ENCODE results near the gene MT3. TPM values are rescaled to one million over a fixed set of nuclear protein-coding genes. Genes with fewer than 3 reads are reported as not detected.

The MT3 gene
- total RNA-seq, 4 donors from 2014 or later, result not detected

DNA sequence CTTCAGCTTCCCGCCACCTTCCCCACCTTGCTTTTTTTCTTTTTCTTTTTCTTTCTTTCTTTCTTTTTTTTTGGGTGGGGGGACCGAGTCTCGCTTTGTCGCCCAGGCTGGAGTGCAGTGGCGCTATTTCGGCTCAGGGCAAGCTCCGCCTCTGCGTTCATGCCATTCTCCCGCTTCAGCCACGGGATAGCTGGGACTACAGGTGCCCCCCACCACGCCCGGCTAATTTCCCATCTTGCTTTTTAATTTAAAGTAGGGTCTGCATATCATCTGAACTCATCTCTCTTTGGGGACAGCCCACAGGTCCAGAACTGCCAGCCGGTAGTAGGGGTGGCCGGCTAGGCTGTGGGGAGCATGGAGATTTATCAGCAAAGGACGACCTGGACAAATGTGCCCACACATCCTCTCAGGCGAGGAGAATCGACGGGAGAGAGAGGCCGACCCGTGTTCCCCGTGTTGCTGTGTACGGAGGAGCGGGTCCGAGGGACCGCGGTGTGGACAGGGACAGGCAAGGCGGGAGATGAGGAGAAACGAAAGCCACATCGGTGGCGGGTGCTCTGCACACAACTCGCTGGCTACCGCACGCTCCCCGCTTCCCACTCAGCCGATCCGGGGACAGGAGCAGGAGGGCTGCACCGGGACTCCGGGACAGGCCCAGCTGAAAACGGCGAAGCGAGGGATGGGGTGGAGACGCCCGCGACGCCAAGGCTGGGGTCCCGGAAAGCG lies 45.5 kb downstream of the MT3 start:
- intact Hi-C loops (cut with DNase I), result no loop called here
- 19 to 40% methylated on average over 16 to 32 of the region's 47 CpGs for WGBS, 2 donors

DNA sequence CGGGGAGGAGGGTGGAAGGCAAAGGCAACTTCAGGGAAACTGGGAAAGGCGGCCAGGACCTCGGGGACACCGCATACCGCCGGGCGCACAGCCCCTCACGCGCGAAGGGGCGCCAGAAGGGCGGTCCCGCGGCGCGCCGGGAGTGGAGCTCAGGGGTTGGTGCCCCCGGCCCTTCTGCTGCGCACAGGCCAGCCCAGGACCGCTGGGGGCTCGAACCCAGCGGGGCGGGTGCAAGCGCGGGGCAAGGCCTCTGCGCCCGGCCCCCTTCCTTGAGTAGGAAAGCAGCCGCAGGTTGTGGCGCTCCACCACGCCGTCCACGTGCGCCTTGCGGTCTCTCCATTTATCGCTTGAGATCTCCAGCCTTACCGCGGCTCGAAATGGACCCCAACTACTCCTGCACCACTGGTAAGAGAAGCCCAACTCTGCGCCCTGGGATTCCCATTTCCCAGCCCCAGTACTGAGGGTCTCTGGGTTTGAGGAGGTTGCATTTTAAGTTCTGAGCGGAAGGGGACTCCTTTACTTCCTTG lies 46.2 kb downstream of the MT3 start:
- Histone ChIP-seq H3K4me3 (peak overlapping the region in 2 of 4 donors; percentile 34 to 51), H3K9me3 (no peaks in the 10 kb centered on the region), H3K27me3 (peaks cover 3 to 93% (median 9%) of the 10 kb centered on the region in 4 donors), H3K4me1 (peaks cover 16 to 64% (median 29%) of the 10 kb centered on the region in 3 donors), H3K27ac (no peak overlapping the region), H3K36me3 (no peaks in the 10 kb centered on the region)
- 23 to 40% methylated on average over 7 to 12 of the region's 40 CpGs for WGBS, 2 donors
- intact Hi-C loops (cut with DNase I), result no loop called here
- TF ChIP-seq, protein P1, sequence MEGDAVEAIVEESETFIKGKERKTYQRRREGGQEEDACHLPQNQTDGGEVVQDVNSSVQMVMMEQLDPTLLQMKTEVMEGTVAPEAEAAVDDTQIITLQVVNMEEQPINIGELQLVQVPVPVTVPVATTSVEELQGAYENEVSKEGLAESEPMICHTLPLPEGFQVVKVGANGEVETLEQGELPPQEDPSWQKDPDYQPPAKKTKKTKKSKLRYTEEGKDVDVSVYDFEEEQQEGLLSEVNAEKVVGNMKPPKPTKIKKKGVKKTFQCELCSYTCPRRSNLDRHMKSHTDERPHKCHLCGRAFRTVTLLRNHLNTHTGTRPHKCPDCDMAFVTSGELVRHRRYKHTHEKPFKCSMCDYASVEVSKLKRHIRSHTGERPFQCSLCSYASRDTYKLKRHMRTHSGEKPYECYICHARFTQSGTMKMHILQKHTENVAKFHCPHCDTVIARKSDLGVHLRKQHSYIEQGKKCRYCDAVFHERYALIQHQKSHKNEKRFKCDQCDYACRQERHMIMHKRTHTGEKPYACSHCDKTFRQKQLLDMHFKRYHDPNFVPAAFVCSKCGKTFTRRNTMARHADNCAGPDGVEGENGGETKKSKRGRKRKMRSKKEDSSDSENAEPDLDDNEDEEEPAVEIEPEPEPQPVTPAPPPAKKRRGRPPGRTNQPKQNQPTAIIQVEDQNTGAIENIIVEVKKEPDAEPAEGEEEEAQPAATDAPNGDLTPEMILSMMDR (IDR thresholded peaks at IDR 0.05), result no peak
- no peak for TF ChIP-seq POLR2A (IDR thresholded peaks at IDR 0.05)
- no peak for DNase-seq

More for the DNA sequence above, 45.5 kb downstream of the MT3 start:
- Histone ChIP-seq H3K27me3 (peaks cover 3 to 86% (median 9%) of the 10 kb centered on the region in 4 donors), H3K4me1 (peaks cover 16 to 64% (median 29%) of the 10 kb centered on the region in 3 donors), H3K4me3 (peak overlapping the region in 2 of 4 donors; percentile 34 to 51), H3K27ac (no peak overlapping the region), H3K9me3 (no peaks in the 10 kb centered on the region), H3K36me3 (no peaks in the 10 kb centered on the region)
- no peak for DNase-seq
- TF ChIP-seq POLR2A (IDR thresholded peaks at IDR 0.05), result no peak
- TF ChIP-seq, protein P1 (IDR thresholded peaks at IDR 0.05), result no peak

DNA sequence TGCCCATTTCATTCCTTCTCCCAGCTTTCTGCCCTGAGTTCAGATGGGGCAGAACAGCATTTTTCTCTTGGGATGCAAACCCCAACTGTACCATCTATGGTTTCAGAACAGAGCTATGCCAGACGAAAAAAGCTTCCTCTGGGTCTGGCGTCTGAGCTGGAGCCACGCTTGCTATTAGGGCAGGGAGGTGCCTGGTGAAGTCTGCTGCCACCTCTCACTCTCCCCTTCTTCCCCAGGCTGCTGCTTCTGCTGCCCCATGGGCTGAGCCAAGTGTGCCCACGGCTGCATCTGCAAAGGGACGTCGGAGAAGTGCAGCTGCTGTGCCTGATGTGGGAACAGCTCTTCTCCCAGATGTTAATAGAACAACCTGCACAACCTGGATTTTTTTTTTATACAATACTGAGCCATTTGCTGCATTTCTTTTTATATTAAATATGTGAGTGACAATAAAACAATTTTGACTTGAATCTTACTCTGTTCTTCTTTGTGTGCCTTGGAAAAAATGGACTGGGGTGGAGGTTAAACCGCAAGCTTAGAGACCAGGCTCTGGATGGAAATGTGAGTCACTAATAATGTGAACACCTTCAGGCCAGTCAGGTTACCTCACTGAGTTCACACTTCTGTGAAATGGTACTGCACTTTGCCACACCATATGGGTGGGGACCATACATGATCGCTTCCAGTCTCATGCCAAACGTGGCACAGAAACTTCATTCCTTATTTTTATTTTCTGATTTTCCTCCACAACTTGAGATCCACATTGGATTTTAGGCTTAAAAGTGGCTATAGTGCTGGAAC lies 47.5 kb downstream of the MT3 start:
- H3K36me3 ChIP-seq, result no peaks in the 10 kb centered on the region
- H3K9me3 ChIP-seq, result no peaks in the 10 kb centered on the region
- no peak for DNase-seq
- intact Hi-C loops (cut with DNase I), result no loop called here
- no peak overlapping the region for H3K4me3 ChIP-seq
- no peak overlapping the region for H3K27ac ChIP-seq
- H3K27me3 ChIP-seq, result peaks cover 3 to 99% (median 9%) of the 10 kb centered on the region in 4 donors
- peaks cover 16 to 61% (median 29%) of the 10 kb centered on the region in 3 donors for H3K4me1 ChIP-seq
- WGBS, 2 donors, result 69 to 78% methylated on average over 6 to 7 of the region's 9 CpGs
- TF ChIP-seq, protein P1 (IDR thresholded peaks at IDR 0.05), result no peak
- TF ChIP-seq POLR2A (IDR thresholded peaks at IDR 0.05), result no peak

DNA sequence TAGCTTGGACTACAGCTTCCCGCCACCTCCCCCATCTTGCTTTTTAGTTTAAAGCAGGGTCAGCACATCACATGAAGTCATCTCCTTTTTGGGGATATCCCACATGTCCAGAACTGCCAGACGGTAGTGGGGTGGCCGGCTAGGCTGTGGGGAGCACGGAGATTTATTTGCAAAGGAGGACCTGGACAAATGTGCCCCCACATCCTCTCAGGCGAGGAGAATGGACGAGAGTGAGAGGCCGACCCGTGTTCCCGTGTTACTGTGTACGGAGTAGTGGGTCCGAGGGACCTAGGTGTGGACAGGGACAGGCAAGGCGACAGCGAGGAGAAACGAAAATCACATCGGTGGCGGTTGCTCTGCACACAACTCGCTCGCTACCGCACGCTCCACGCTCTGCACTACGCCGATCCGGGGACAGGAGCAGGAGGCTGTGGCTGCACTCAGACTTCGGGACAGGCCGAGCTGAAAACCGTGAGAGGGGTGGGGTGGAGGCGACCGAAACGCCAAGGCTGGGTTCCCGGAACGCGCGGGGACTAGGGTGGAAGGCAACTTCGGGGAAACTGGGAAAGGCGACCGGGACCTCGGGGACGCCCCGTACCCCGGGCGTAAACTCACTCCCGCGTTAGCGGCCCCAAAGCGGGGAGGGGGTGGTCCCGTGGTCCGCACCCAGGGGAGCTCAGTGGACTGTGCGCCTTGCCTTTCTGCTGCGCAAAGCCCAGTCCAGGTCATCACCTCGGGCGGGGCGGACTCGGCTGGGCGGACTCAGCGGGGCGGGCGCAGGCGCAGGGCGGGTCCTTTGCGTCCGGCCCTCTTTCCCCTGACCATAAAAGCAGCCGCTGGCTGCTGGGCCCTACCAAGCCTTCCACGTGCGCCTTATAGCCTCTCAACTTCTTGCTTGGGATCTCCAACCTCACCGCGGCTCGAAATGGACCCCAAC lies 48.8 kb downstream of the MT3 start, which contains the start of gene MT1A:
MT1A (plus strand) TSS at position 853 of the 937 bp plus-strand sequence; CDS start at position 926, 73 bp downstream.
- WGBS, 2 donors, result 17 to 33% methylated on average over 21 to 26 of the region's 68 CpGs
- DNase-seq, result no peak
- Histone ChIP-seq H3K27ac (peak within 1 kb of the TSS; percentile 32 to 85 (median 66)), H3K4me3 (peak within 1 kb of the TSS; percentile 12 to 71 (median 47)), H3K27me3 (peaks cover 3 to 97% (median 9%) of the 10 kb centered on the region in 4 donors), H3K36me3 (no peaks in the 10 kb centered on the region), H3K9me3 (no peaks in the 10 kb centered on the region), H3K4me1 (peaks cover 11 to 52% (median 20%) of the 10 kb centered on the region in 3 donors)
- intact Hi-C loops (cut with DNase I), result no loop called here
- TF ChIP-seq, protein P1 (IDR thresholded peaks at IDR 0.05), result no peak
- TF ChIP-seq POLR2A (IDR thresholded peaks at IDR 0.05), result peak in 1 of 4 donors; percentile 42
